H9 (cell line): ENCODE data around the gene C4orf33. TPM values are rescaled to one million over a fixed set of nuclear protein-coding genes. Genes with fewer than 3 reads are reported as not detected.

Experiments used
- DNase-seq: peaks from one replicate; pipeline ENCODE4 v3.0.0-alpha.2; 2017
- H2AFZ ChIP-seq: one replicate; pipeline ENCODE4 v1.6.1; 2013; ENCODE audit warnings: mild to moderate bottlenecking, low read length, control low read depth, moderate library complexity
- H2AK5ac ChIP-seq: 2 replicates; pipeline ENCODE4 v1.6.1; 2013; ENCODE audit warnings: low read length, control low read depth, mixed read lengths; ENCODE audit not compliant: insufficient read length
- H2BK120ac ChIP-seq: one replicate; pipeline ENCODE4 v1.6.1; 2013; ENCODE audit warnings: low read depth, mild to moderate bottlenecking, low read length, control low read depth, inconsistent platforms; ENCODE audit not compliant: poor library complexity, severe bottlenecking
- H2BK12ac ChIP-seq: 2 replicates; pipeline ENCODE4 v1.6.1; 2013; ENCODE audit warnings: low read length, control low read depth, mixed read lengths, low read depth; ENCODE audit not compliant: insufficient read length
- H2BK15ac ChIP-seq: 2 replicates; pipeline ENCODE4 v1.6.1; 2013; ENCODE audit warnings: low read depth, low read length, control low read depth
- H2BK20ac ChIP-seq: one replicate; pipeline ENCODE4 v1.6.1; 2013; ENCODE audit warnings: low read depth, mild to moderate bottlenecking, low read length, control low read depth, inconsistent platforms; ENCODE audit not compliant: poor library complexity, severe bottlenecking
- H2BK5ac ChIP-seq: 2 replicates; pipeline ENCODE4 v1.6.1; 2013; ENCODE audit warnings: low read length, control low read depth, mixed read lengths; ENCODE audit not compliant: insufficient read length
- H3K14ac ChIP-seq: 2 replicates; pipeline ENCODE4 v1.6.1; 2013; ENCODE audit warnings: low read length, control low read depth; ENCODE audit not compliant: insufficient read depth
- H3K18ac ChIP-seq: 2 replicates; pipeline ENCODE4 v1.6.1; 2013; ENCODE audit warnings: low read depth, mild to moderate bottlenecking, mixed read lengths, low read length, control low read depth; ENCODE audit not compliant: insufficient read length
- H3K23ac ChIP-seq: 2 replicates; pipeline ENCODE4 v1.6.1; 2013; ENCODE audit warnings: low read length, control low read depth, mixed read lengths, low read depth; ENCODE audit not compliant: insufficient read length
- H3K23me2 ChIP-seq: 2 replicates; pipeline ENCODE4 v1.6.1; 2013; ENCODE audit warnings: low read depth, mild to moderate bottlenecking, mixed read lengths, low read length, control low read depth; ENCODE audit not compliant: insufficient read length, poor library complexity, severe bottlenecking
- H3K27ac ChIP-seq: 2 replicates; pipeline ENCODE4 v1.5.1; 2013; ENCODE audit warnings: low read length, control low read depth, mixed read lengths, low read depth; ENCODE audit not compliant: insufficient read length
- H3K27me3 ChIP-seq: 2 replicates; pipeline ENCODE4 v1.6.1; 2013; ENCODE audit warnings: low read length, control low read depth, inconsistent platforms; ENCODE audit not compliant: insufficient read depth
- H3K4ac ChIP-seq: 2 replicates; pipeline ENCODE4 v1.6.1; 2013; ENCODE audit warnings: low read depth, mild to moderate bottlenecking, control low read depth, inconsistent platforms, low read length, moderate library complexity
- H3K4me1 ChIP-seq: 2 replicates; pipeline ENCODE4 v1.6.1; 2013; ENCODE audit warnings: low read length, control low read depth, inconsistent platforms; ENCODE audit not compliant: insufficient read depth
- H3K4me2 ChIP-seq: 2 replicates; pipeline ENCODE4 v1.6.1; 2013; ENCODE audit warnings: low read length, control low read depth, mixed read lengths; ENCODE audit not compliant: insufficient read length, insufficient read depth
- H3K56ac ChIP-seq: 2 replicates; pipeline ENCODE4 v1.6.1; 2013; ENCODE audit warnings: low read depth, mild to moderate bottlenecking, mixed read lengths, low read length, control low read depth; ENCODE audit not compliant: insufficient read length
- H3K79me1 ChIP-seq: 2 replicates; pipeline ENCODE4 v1.6.1; 2013; ENCODE audit warnings: low read depth, mild to moderate bottlenecking, moderate library complexity, low read length, control low read depth, inconsistent platforms; ENCODE audit not compliant: insufficient read depth, poor library complexity, severe bottlenecking
- H3K79me2 ChIP-seq: 2 replicates; pipeline ENCODE4 v1.6.1; 2013; ENCODE audit warnings: low read length, control low read depth, inconsistent platforms; ENCODE audit not compliant: insufficient read depth
- H3K9ac ChIP-seq: 2 replicates; pipeline ENCODE4 v1.6.1; 2013; ENCODE audit warnings: low read length, control low read depth, mixed read lengths; ENCODE audit not compliant: insufficient read length; ENCODE audit errors: extremely low read depth
- H3K9me3 ChIP-seq: one replicate; pipeline ENCODE4 v1.6.1; 2013; ENCODE audit warnings: low read depth, low read length, inconsistent platforms; ENCODE audit not compliant: control insufficient read depth
- H3T11ph ChIP-seq: one replicate; pipeline ENCODE4 v1.6.1; 2013; ENCODE audit warnings: mild to moderate bottlenecking, low read length, control low read depth, inconsistent platforms
- H4K20me1 ChIP-seq: one replicate; pipeline ENCODE4 v1.6.1; 2013; ENCODE audit not compliant: control insufficient read depth, insufficient read length, insufficient read depth
- H4K5ac ChIP-seq: 2 replicates; pipeline ENCODE4 v1.6.1; 2013; ENCODE audit warnings: low read depth, mild to moderate bottlenecking, mixed read lengths, low read length, control low read depth; ENCODE audit not compliant: insufficient read length
- H4K8ac ChIP-seq: replicated peaks from 2 replicates; pipeline ENCODE4 v1.6.1; 2013; ENCODE audit warnings: low read length, control low read depth, mixed read lengths, low read depth; ENCODE audit not compliant: insufficient read length
- H4K91ac ChIP-seq: 2 replicates; pipeline ENCODE4 v1.6.1; 2013; ENCODE audit warnings: low read depth, mild to moderate bottlenecking, moderate library complexity, mixed read lengths, low read length, control low read depth; ENCODE audit not compliant: insufficient read length
- H3K27ac Mint-ChIP-seq, 3 experiments: 2 replicates in 2 of 3; 3 replicates in 1 of 3; pipeline ENCODE4 v1.8.0; 2020 to 2021; ENCODE audit warnings: mixed read lengths in 3 of 3, mild to moderate bottlenecking in 1 of 3, moderate library complexity in 1 of 3
- H3K27me3 Mint-ChIP-seq: 2 replicates; pipeline ENCODE4 v1.8.0; 2021; ENCODE audit warnings: low read depth, mild to moderate bottlenecking, moderate library complexity, mixed read lengths
- H3K36me3 Mint-ChIP-seq, 3 experiments: 2 replicates in 2 of 3; 3 replicates in 1 of 3; pipeline ENCODE4 v1.8.0; 2020 to 2021; ENCODE audit warnings: low read depth in 3 of 3, mixed read lengths in 3 of 3; ENCODE audit not compliant: insufficient read depth in 1 of 3
- H3K4me1 Mint-ChIP-seq, 2 experiments: 2 replicates each; pipeline ENCODE4 v1.8.0; 2020; ENCODE audit warnings: mixed read lengths in 2 of 2
- H3K4me3 Mint-ChIP-seq, 2 experiments: 2 replicates in 1 of 2; 3 replicates in 1 of 2; pipeline ENCODE4 v1.8.0; 2020 to 2021; ENCODE audit warnings: mild to moderate bottlenecking in 2 of 2, mixed read lengths in 2 of 2, moderate library complexity in 1 of 2
- H3K9me3 Mint-ChIP-seq, 2 experiments: 2 replicates in 1 of 2; 3 replicates in 1 of 2; pipeline ENCODE4 v1.8.0; 2020; ENCODE audit warnings: mild to moderate bottlenecking in 2 of 2, mixed read lengths in 2 of 2, moderate library complexity in 1 of 2
- CTCF ChIP-seq: fragments of 200-600 bp; sonication (generic); conservative IDR thresholded peaks from 3 replicates; pipeline ENCODE4 v1.8.0; 2021; ENCODE audit warnings: antibody characterized with exemption, mild to moderate bottlenecking
- WGBS: extraction: QIAGEN DNeasy Blood & Tissue Kit; methylation state at CpG from one replicate; pipeline ENCODE4 v1.1.7; 2013; ENCODE audit warnings: missing lambda C conversion rate, low lambda C conversion rate, mixed read lengths; ENCODE audit not compliant: insufficient read length; ENCODE audit errors: extremely low coverage; 5-methylcytosine and 5-hydroxymethylcytosine counted together
- total RNA-seq: library from RNA; stranded (reverse); gene quantifications from 2 replicates; pipeline ENCODE4 v1.2.1, GENCODE V29; 2021

The C4orf33 gene
- total RNA-seq, 1 experiment from 2014 or later: 7.4 TPM

GRCh38 chr4:129085472-129085871, 10.5 kb upstream of the C4orf33 start:
- Mint-ChIP-seq H3K27ac (no peak overlapping the region), H3K4me3 (no peak overlapping the region), H3K36me3 (peaks cover 21 to 25% (median 23%) of the 10 kb centered on the region in 3 experiments), H3K9me3 (peaks cover 12 to 13% of the 10 kb centered on the region in 2 experiments), H3K4me1 (peaks cover 5 to 14% of the 10 kb centered on the region in 2 experiments; a peak in 3 of 4 replicates), H3K27me3 (no peaks in the 10 kb centered on the region)
- Histone ChIP-seq H3K4ac (no peak overlapping the region), H3K9ac (no peak overlapping the region), H2AFZ (no peak overlapping the region), H3K27me3 (no peaks in the 10 kb centered on the region), H3K56ac (no peak overlapping the region), H3T11ph (no peak overlapping the region), H3K23ac (no peak overlapping the region), H4K5ac (no peak overlapping the region), H4K20me1 (no peaks in the 10 kb centered on the region), H3K9me3 (no peaks in the 10 kb centered on the region), H4K8ac (no peak overlapping the region), H3K27ac (no peak overlapping the region), H2BK15ac (no peak overlapping the region), H2BK20ac (no peak overlapping the region), H2BK12ac (no peak overlapping the region), H3K4me2 (no peak overlapping the region), H3K14ac (no peak overlapping the region), H3K79me2 (no peaks in the 10 kb centered on the region; the same call in 1 of the 2 replicates), H3K4me1 (no peaks in the 10 kb centered on the region), H2AK5ac (no peak overlapping the region), H2BK120ac (no peak overlapping the region), H3K18ac (no peak overlapping the region), H3K79me1 (no peaks in the 10 kb centered on the region), H4K91ac (no peak overlapping the region), H2BK5ac (no peak overlapping the region), H3K23me2 (no peaks in the 10 kb centered on the region)
- no CpG with 5 or more reads among the region's 4 CpGs for WGBS
- DNase-seq: no peak
- no peak for TF ChIP-seq CTCF
